Cortex of kidney (tissue), 1 donor: Measurements from ENCODE around the gene ARHGAP4.

Experiments
- DNase-seq: peaks from one replicate; lab custom pipeline; 2025; lab: John Stamatoyannopoulos, UW

Gene ARHGAP4

GRCh38 chrX:153866302-153867019, 59.6 kb downstream of the ARHGAP4 start:
- no peak for DNase-seq

GRCh38 chrX:153865685-153866084, 60.4 kb downstream of the ARHGAP4 start:
- no peak for DNase-seq

GRCh38 chrX:153865321-153865580, 60.8 kb downstream of the ARHGAP4 start:
- no peak for DNase-seq

- no peak for DNase-seq
Observed at GRCh38 chrX:153864561-153865320, 61.3 kb downstream of the ARHGAP4 start.

GRCh38 chrX:153864101-153864500, 62.0 kb downstream of the ARHGAP4 start:
- no peak for DNase-seq

- no peak for DNase-seq
Observed at GRCh38 chrX:153863251-153863991, 62.6 kb downstream of the ARHGAP4 start.

GRCh38 chrX:153862369-153863250, 63.5 kb downstream of the ARHGAP4 start:
- no peak for DNase-seq

GRCh38 chrX:153861733-153862310, 64.2 kb downstream of the ARHGAP4 start:
- no peak for DNase-seq

- DNase-seq: no peak
Observed at GRCh38 chrX:153861151-153861550, 64.9 kb downstream of the ARHGAP4 start.
